Measurements from ENCODE around the gene NAPG.

DNA sequence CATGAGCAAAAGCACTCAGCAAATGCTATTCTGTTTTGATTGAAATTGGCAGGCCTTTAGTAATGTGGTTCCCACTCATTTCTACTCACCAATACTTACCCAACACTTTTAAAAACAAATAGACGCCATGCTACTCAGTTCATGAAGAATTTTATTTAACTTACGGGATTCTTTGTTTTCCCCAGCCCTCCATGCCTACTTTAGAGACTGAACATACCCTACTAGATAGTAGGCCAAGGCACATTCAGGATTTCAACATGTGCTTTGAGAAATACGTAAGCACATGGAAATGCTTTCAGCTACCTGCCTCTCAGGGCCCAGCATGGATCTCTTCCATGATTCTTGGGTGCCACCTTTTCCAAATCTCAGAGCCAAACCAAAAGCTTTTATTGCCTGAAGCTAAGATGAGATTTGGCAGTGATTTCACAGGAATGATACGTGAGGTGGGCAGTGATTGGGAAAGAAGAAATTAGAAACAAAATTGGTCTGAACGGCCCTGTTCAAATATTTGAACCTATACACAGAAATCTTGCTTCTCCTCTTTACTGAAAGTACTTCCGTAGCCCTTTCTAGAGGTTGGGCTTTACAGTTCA, 31.4 kb downstream of the NAPG start:
- TF ChIP-seq MTA3 (IDR thresholded peaks at IDR 0.05; ENCODE audit: borderline replicate concordance, low read length), result no peak
- no peak for TF ChIP-seq POLR2A (IDR thresholded peaks at IDR 0.05; ENCODE audit: low read depth, low read length)
- no peak for TF ChIP-seq BHLHE40 (IDR thresholded peaks at IDR 0.05; ENCODE audit: borderline replicate concordance in 1 of 2, low read depth in 2 of 2, low read length in 1 of 2)
- TF ChIP-seq, protein P1, sequence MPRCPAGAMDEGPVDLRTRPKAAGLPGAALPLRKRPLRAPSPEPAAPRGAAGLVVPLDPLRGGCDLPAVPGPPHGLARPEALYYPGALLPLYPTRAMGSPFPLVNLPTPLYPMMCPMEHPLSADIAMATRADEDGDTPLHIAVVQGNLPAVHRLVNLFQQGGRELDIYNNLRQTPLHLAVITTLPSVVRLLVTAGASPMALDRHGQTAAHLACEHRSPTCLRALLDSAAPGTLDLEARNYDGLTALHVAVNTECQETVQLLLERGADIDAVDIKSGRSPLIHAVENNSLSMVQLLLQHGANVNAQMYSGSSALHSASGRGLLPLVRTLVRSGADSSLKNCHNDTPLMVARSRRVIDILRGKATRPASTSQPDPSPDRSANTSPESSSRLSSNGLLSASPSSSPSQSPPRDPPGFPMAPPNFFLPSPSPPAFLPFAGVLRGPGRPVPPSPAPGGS (IDR thresholded peaks at IDR 0.05; ENCODE audit: borderline replicate concordance, insufficient read depth, low read depth, low read length, poor library complexity, severe bottlenecking), result no peak
- TF ChIP-seq GABPA (IDR thresholded peaks at IDR 0.05; ENCODE audit: low read depth), result no peak
- TF ChIP-seq, protein P2, sequence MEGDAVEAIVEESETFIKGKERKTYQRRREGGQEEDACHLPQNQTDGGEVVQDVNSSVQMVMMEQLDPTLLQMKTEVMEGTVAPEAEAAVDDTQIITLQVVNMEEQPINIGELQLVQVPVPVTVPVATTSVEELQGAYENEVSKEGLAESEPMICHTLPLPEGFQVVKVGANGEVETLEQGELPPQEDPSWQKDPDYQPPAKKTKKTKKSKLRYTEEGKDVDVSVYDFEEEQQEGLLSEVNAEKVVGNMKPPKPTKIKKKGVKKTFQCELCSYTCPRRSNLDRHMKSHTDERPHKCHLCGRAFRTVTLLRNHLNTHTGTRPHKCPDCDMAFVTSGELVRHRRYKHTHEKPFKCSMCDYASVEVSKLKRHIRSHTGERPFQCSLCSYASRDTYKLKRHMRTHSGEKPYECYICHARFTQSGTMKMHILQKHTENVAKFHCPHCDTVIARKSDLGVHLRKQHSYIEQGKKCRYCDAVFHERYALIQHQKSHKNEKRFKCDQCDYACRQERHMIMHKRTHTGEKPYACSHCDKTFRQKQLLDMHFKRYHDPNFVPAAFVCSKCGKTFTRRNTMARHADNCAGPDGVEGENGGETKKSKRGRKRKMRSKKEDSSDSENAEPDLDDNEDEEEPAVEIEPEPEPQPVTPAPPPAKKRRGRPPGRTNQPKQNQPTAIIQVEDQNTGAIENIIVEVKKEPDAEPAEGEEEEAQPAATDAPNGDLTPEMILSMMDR (IDR thresholded peaks at IDR 0.05 in 2 of 3, conservative IDR thresholded peaks at IDR 0.05 in 1 of 3; ENCODE audit: control insufficient read depth in 2 of 3, extremely low read depth in 1 of 3, insufficient read depth in 1 of 3, low read depth in 3 of 3, low read length in 3 of 3), result no peak
- TF ChIP-seq, protein P3, sequence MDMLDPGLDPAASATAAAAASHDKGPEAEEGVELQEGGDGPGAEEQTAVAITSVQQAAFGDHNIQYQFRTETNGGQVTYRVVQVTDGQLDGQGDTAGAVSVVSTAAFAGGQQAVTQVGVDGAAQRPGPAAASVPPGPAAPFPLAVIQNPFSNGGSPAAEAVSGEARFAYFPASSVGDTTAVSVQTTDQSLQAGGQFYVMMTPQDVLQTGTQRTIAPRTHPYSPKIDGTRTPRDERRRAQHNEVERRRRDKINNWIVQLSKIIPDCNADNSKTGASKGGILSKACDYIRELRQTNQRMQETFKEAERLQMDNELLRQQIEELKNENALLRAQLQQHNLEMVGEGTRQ (IDR thresholded peaks at IDR 0.05; ENCODE audit: borderline replicate concordance, low read depth, low read length), result no peak
- TF ChIP-seq MYC (IDR thresholded peaks at IDR 0.05; ENCODE audit: insufficient read depth, insufficient read length, insufficient replicate concordance, low read length, severe bottlenecking), result no peak
- TF ChIP-seq CREM (IDR thresholded peaks at IDR 0.05; ENCODE audit: low read depth), result no peak
- TF ChIP-seq, protein P4, sequence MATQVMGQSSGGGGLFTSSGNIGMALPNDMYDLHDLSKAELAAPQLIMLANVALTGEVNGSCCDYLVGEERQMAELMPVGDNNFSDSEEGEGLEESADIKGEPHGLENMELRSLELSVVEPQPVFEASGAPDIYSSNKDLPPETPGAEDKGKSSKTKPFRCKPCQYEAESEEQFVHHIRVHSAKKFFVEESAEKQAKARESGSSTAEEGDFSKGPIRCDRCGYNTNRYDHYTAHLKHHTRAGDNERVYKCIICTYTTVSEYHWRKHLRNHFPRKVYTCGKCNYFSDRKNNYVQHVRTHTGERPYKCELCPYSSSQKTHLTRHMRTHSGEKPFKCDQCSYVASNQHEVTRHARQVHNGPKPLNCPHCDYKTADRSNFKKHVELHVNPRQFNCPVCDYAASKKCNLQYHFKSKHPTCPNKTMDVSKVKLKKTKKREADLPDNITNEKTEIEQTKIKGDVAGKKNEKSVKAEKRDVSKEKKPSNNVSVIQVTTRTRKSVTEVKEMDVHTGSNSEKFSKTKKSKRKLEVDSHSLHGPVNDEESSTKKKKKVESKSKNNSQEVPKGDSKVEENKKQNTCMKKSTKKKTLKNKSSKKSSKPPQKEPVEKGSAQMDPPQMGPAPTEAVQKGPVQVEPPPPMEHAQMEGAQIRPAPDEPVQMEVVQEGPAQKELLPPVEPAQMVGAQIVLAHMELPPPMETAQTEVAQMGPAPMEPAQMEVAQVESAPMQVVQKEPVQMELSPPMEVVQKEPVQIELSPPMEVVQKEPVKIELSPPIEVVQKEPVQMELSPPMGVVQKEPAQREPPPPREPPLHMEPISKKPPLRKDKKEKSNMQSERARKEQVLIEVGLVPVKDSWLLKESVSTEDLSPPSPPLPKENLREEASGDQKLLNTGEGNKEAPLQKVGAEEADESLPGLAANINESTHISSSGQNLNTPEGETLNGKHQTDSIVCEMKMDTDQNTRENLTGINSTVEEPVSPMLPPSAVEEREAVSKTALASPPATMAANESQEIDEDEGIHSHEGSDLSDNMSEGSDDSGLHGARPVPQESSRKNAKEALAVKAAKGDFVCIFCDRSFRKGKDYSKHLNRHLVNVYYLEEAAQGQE (IDR thresholded peaks at IDR 0.05; ENCODE audit: low read depth, low read length), result no peak
- TF ChIP-seq, protein P5, sequence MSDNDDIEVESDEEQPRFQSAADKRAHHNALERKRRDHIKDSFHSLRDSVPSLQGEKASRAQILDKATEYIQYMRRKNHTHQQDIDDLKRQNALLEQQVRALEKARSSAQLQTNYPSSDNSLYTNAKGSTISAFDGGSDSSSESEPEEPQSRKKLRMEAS (IDR thresholded peaks at IDR 0.05; ENCODE audit: low read depth, low read length), result no peak
- TF ChIP-seq SMAD1 (IDR thresholded peaks at IDR 0.05; ENCODE audit: low read depth, partially characterized antibody), result no peak

Measured in GM12878 (cell line).